Measurements from ENCODE around the gene DCTD.

Gene DCTD

DNA sequence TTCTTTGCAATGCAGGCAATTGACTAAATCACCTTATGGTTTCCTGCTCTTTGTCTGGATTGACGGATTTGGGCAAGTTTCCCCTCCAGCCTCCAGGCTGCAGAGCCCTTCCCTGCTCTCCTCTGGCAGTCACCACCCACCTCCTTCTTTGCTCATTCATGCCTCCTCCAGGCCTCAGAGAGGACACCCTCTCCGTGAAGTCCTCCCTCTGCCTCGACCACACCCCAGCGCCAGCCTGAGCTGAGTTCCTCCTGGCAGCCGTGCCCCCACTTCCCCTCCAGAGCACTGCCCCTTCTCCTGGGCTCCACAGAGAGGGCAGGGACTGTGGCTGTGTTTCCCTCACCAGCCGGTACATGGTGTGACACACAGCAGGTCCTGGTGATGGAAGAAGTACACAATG lies 53.7 kb downstream of the DCTD start:
- H3K4me1 ChIP-seq (ENCODE audit: low read depth, poor library complexity, severe bottlenecking): no peaks in the 10 kb centered on the region
- TF ChIP-seq, protein P1, sequence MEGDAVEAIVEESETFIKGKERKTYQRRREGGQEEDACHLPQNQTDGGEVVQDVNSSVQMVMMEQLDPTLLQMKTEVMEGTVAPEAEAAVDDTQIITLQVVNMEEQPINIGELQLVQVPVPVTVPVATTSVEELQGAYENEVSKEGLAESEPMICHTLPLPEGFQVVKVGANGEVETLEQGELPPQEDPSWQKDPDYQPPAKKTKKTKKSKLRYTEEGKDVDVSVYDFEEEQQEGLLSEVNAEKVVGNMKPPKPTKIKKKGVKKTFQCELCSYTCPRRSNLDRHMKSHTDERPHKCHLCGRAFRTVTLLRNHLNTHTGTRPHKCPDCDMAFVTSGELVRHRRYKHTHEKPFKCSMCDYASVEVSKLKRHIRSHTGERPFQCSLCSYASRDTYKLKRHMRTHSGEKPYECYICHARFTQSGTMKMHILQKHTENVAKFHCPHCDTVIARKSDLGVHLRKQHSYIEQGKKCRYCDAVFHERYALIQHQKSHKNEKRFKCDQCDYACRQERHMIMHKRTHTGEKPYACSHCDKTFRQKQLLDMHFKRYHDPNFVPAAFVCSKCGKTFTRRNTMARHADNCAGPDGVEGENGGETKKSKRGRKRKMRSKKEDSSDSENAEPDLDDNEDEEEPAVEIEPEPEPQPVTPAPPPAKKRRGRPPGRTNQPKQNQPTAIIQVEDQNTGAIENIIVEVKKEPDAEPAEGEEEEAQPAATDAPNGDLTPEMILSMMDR (conservative IDR thresholded peaks at IDR 0.05; ENCODE audit: low read depth, low read length): no peak
- no peaks in the 10 kb centered on the region for H3K27me3 ChIP-seq (ENCODE audit: insufficient read depth, low read depth)
- H3K36me3 ChIP-seq (ENCODE audit: insufficient read depth): no peaks in the 10 kb centered on the region
- no peak overlapping the region for H3K4me3 ChIP-seq (IDR thresholded peaks at IDR 0.05; ENCODE audit: insufficient read depth, low read depth, low read length)
- no peak overlapping the region for H3K9ac ChIP-seq
- no peak overlapping the region for H2AFZ ChIP-seq (ENCODE audit: low read depth)
- H4K20me1 ChIP-seq (ENCODE audit: insufficient read depth): no peaks in the 10 kb centered on the region
- H3K27ac ChIP-seq: no peak overlapping the region
- no peak overlapping the region for H3K4me2 ChIP-seq
- no peaks in the 10 kb centered on the region for H3K79me2 ChIP-seq (ENCODE audit: insufficient read depth, low read depth)

DNA sequence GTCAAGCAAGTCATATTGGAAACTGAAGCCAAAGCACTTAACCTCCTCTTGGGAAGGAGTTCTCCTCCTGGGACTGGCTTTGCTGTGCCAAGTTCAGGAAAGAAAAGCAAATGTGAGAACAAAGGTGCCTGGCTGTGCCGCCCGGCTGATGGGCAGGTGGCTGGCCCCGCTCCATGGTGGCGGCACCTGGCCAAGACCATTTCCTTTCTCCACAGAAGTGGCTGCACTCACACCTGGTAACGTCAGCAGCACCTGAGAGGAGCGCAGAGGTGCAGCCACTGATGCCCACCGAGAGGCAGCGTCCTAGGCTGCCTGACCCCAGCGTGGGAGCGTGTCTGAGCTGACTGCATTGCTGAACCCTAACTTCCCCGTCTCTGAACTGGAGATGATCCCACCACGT lies 54.3 kb downstream of the DCTD start:
- Histone ChIP-seq H3K36me3 (ENCODE audit: insufficient read depth) (no peaks in the 10 kb centered on the region), H2AFZ (ENCODE audit: low read depth) (no peak overlapping the region), H3K9ac (no peak overlapping the region), H3K27me3 (ENCODE audit: insufficient read depth, low read depth) (no peaks in the 10 kb centered on the region), H3K79me2 (ENCODE audit: insufficient read depth, low read depth) (no peaks in the 10 kb centered on the region), H3K4me2 (no peak overlapping the region), H4K20me1 (ENCODE audit: insufficient read depth) (no peaks in the 10 kb centered on the region), H3K4me1 (ENCODE audit: low read depth, poor library complexity, severe bottlenecking) (no peaks in the 10 kb centered on the region), H3K4me3 (IDR thresholded peaks at IDR 0.05; ENCODE audit: insufficient read depth, low read depth, low read length) (no peak overlapping the region), H3K27ac (no peak overlapping the region)
- TF ChIP-seq, protein P1 (conservative IDR thresholded peaks at IDR 0.05; ENCODE audit: low read depth, low read length): no peak

DNA sequence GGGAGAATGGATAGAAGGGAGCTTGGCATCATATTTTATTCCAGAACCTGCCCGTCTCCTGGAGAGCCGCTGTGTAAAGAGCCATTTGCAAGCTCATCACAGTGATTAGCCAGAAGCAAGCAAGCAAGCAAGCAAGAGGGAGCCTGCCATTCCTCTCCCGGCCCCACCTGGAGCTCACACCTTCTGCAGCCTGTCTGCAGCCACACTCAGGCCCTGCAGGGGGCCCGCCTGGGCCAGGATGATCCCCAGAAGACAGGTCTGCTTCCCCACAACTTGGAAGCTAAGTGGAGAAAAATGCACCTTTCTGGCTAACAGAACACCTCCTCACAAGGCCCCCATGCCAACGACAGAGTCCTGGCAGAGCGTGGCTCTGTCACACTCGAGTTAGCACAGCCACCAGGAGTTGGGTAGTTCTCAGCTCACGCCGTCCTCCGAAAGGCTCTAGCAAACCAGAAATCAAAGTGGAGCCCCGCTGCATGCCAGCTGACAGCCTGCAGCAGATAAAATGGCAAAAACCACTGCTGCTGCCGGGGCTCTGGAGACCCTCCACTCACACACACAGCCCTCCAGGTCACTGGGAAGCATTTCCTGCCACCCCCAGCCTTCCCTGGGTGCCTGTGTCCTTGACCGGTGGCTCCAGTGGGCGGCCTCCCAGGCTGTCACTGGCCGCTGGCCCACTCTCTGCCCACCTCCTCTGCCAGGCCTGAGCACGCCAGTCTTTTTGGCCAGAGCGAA lies 54.9 kb downstream of the DCTD start:
- Histone ChIP-seq H3K79me2 (ENCODE audit: insufficient read depth, low read depth) (no peaks in the 10 kb centered on the region), H4K20me1 (ENCODE audit: insufficient read depth) (no peaks in the 10 kb centered on the region), H3K4me3 (IDR thresholded peaks at IDR 0.05; ENCODE audit: insufficient read depth, low read depth, low read length) (no peak overlapping the region), H3K27ac (no peak overlapping the region), H3K27me3 (ENCODE audit: insufficient read depth, low read depth) (no peaks in the 10 kb centered on the region), H2AFZ (ENCODE audit: low read depth) (no peak overlapping the region), H3K9ac (no peak overlapping the region), H3K36me3 (ENCODE audit: insufficient read depth) (no peaks in the 10 kb centered on the region), H3K4me1 (ENCODE audit: low read depth, poor library complexity, severe bottlenecking) (no peaks in the 10 kb centered on the region), H3K4me2 (no peak overlapping the region)
- TF ChIP-seq, protein P1 (conservative IDR thresholded peaks at IDR 0.05; ENCODE audit: low read depth, low read length): no peak

DNA sequence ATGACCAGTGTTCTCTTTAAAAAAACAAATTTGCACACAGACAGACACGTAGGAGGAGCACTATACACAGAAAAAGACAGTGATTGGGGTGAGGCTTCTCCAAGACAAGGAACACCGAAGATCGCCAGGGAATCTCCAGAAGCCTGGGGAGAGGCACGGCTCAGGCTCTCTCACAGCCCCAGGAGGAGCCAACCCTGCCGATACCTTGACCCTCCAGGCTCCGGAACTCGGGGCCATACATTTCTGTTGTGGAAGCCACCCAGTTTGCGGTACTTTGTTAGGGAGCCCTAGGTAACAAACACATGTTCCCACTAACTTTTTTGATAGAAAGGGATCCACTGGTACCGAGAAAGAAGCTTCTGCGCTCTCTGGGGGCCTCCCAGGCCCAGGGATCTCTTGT lies 55.8 kb downstream of the DCTD start:
- TF ChIP-seq, protein P1 (conservative IDR thresholded peaks at IDR 0.05; ENCODE audit: low read depth, low read length): no peak
- Histone ChIP-seq H3K4me3 (IDR thresholded peaks at IDR 0.05; ENCODE audit: insufficient read depth, low read depth, low read length) (no peak overlapping the region), H3K27ac (no peak overlapping the region), H3K79me2 (ENCODE audit: insufficient read depth, low read depth) (no peaks in the 10 kb centered on the region), H3K27me3 (ENCODE audit: insufficient read depth, low read depth) (no peaks in the 10 kb centered on the region), H4K20me1 (ENCODE audit: insufficient read depth) (no peaks in the 10 kb centered on the region), H3K9ac (no peak overlapping the region), H3K36me3 (ENCODE audit: insufficient read depth) (no peaks in the 10 kb centered on the region), H3K4me2 (no peak overlapping the region), H3K4me1 (ENCODE audit: low read depth, poor library complexity, severe bottlenecking) (no peaks in the 10 kb centered on the region), H2AFZ (ENCODE audit: low read depth) (no peak overlapping the region)
